ENCODE measurements around the gene INVS.
"Not testable (repeated sequence)": the region's sequence is repeated elsewhere in the genome, so short reads cannot be mapped to it uniquely, and the experiment has no call there.

INVS gene

DNA sequence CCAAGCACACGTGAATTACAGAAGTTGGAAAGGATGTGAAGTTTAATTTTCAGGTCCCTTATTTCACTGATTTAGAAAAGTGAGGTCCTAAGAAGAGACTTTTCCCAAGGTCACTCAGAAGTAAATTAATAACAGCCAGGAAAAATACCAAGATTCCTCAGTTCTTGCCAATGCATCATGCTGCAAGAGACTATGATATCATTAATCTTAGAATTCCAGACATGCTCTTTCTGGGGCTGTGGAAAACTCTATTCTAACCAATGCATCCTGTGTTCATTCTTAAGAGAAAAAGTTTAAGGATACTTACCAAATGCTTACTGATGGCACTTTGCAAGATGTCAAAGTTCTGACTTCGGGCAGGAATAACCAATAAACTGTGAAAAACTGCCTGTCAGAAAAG, 210.9 kb downstream of the INVS start:
- no peak for DNase-seq (ENCODE audit: low read depth in 2 of 3, low spot score in 1 of 3)

DNA sequence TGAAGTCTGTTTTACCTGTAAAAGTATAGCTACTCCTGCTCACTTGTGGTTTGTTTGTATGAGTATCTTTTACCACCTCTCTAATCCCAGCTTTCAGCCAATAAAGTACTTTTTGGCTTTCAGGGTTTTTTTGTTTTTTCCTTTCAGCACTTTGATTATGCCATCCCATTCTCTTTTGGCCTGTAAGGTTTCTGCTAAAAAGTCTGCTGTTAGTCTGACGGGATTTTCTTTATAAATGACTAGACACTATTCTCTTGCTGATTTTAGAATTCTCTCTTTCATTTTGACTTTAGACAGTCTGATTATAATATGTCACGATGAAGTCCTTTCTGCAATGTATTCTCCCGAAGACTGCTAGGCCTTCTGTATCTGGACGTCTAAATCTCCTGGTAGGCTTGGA, 216.5 kb downstream of the INVS start:
- no peak for DNase-seq (ENCODE audit: low read depth in 2 of 3, low spot score in 1 of 3)

DNA sequence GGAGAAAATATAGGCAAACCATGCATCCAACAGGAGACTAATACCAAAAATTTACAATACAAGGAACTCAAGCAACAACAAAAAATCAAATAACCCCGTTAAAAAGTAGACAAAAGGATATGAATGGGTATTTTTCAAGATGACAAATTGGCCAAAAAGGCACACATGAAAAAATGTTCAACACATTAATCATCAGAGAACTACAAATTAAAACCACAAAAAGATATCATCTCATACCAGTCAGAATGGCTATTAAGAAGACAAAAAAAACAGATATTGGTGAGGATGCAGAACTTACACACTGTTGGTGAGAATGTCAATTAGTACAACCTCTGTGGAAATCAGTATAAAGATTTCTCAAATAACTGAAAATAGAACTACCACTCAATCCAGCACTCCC, 218.7 kb downstream of the INVS start:
- DNase-seq (ENCODE audit: low read depth in 2 of 3, low spot score in 1 of 3): no peak

DNA sequence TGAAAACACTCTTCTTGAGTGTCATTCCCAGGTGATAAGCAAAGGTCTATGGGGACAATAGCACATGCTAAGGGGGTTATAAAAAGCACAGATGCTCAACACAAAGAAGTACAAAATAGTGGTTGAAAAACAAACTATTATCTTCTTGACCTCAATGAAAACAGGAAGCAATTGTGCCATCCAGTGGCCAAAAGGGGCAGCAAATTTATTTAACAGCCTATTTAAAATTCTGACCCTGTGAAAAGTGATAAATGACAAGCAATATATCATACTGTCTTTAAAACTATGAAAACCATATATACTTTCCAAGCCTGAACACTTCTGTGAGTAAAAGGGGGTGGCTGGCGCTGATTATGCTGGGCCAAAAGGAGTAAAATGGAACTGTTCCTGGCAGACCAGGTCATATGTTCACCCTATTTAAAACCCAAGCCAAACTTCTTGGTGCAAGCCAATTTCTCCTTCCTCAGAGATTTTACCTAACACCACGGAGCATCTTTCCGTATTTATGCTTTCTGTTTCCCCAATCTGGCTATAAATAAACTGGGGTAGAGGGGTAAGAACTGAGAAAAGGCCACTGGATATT, 224.0 kb downstream of the INVS start:
- peak in 1 of 3 donors; percentile 7 for DNase-seq (ENCODE audit: low read depth in 2 of 3, low spot score in 1 of 3)

DNA sequence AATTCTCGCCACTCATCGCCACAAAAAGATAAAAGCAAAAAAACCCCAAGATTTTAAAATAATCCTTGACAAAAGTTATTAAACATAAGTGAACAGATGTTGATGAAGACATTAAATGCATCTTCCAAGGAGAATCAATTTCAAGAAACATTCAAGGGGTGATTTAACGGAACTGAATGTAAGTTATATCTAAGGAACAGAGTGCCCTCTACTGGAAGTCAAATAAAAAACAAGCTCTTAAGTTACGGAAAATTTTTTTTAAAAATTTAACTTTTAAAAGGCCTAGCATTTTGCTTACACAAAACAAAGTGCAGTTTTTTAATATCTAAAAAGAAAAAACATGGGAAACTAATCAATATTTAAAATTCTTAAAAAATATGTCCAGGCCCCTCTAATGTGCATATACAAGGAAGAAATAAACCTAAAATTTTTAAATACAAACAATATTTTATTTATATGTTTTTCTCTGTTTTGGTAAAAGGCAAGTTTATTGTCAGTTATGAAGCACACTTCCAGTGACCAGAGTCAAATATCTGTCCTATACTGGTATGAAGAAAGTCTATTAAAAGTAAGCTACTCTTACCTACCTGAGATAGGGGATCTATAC, 225.7 kb downstream of the INVS start:
- no peak for DNase-seq (ENCODE audit: low read depth in 2 of 3, low spot score in 1 of 3)

DNA sequence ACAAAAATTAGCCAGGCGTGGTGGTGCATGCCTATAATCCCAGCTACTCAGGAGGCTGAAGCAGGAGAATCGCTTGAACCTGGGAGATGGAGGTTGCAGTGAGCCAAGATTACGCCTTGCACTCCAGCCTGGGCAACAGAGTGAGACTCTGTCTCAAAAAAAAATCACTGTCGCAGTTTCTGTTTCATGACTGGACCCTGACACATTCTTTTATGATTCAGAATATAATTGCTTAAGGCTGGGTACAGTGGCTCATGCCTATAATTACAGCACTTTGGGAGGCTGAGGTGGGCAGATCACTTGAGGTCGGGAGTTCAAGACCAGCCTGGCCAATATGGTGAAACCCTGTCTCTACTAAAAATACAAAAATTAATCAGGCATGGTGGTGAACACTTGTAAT, 239.7 kb downstream of the INVS start:
- DNase-seq (ENCODE audit: low read depth in 2 of 3, low spot score in 1 of 3): not testable (repeated sequence)

DNA sequence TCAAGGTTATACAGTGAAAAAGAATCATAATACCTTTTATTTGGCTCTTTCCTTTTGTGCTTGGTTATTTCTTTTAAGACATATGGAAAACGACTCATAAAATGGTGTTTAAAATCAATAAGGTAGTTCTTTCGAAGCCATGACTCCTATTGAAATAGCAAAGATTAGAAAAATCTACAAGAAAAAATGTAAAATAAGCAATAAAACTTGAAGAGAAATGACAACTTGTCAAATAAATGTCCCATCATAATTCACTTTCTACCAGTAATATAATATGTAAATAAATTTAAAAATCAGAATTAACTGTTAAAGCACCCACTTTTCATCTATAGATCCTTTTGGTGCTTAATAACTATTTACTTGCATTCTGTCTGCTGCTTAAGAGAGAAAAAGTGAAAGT, 241.2 kb downstream of the INVS start:
- DNase-seq (ENCODE audit: low read depth in 2 of 3, low spot score in 1 of 3): no peak

DNA sequence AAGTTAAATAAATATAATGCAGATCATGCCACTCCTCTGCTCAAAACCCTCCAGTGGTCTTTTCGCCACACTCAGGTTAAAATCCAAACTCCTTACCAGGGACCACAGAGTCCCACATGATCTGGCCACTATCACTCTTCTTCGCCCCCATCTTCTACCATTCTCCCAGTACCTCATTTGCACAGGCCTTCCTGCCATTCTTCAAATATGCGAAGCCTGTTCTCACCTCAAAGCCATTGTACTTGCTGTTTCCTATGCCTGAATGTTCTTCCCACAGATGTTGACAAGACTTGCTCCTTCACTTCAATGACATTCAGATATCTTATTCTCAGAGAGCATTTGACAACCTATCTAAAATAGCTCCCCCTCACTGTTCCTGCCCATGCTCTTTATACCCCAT, 242.8 kb downstream of the INVS start:
- no peak for DNase-seq (ENCODE audit: low read depth in 2 of 3, low spot score in 1 of 3)

DNA sequence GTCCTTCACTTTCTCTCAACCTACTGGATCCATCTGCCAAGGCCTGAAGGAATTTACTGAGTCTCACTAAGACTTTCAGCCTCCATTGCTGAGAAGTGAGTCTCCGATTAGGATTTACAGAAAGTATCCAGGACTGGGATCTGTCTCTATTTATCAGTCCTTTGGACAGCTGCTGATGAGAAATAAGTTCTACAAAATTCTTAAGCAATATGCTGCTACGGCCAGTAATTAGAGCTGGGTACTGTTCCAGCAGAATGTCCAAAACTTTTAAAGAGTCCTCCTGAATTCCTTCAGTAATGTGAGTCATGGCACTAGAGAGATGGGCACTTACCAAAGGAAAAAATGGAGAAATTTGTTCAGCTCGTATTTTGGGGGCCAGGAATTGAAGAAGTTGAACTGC, 247.8 kb downstream of the INVS start:
- no peak for DNase-seq (ENCODE audit: low read depth in 2 of 3, low spot score in 1 of 3)

DNA sequence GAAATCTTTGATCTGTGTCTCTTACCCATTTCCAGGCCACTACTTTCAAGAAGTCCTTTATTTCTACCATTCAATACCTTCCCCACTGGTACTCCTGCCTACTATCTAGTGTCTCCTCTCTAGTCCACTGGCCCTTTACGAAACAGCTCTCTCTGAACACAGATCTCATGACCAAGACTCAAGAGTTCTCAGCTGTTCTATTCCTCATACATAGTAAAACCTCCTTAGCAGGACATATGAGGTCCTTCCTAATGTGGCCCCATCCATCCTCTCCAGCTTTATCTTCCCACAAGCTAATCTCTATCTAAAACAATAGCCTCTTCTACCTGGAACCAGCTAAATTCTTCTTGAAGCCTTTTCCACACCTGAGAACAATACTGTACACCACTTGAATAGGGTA, 251.1 kb downstream of the INVS start:
- DNase-seq (ENCODE audit: low read depth in 2 of 3, low spot score in 1 of 3): no peak

Data from stimulated activated CD4-positive, alpha-beta T cell treated with anti-CD3 and anti-CD28 coated beads, Interleukin-12 subunit alpha, Interleukin-12 subunit beta, amount 100 ng/mL, for 48 hours (primary cell).